Endometrial microvascular endothelial cells (primary cell): ENCODE measurements around the gene CCDC169. TPM values are rescaled to one million over a fixed set of nuclear protein-coding genes. Genes with fewer than 3 reads are reported as not detected.

Experiments
- in situ Hi-C: cut with HindIII; loops from 2 replicates; pipeline ENCODE4 v1.10.0; 2017; ENCODE audit warnings: low sequenced_read_pairs, low pct_unique_long_range_greater_than_20kb; ENCODE audit errors: inconsistent ontology term
- total RNA-seq: library from RNA; depleted of rRNA; stranded (reverse); fragments of >200 nt; gene quantifications from one replicate; pipeline ENCODE4 v1.2.3, GENCODE V29; 2015; ENCODE audit errors: inconsistent ontology term

Gene CCDC169
- total RNA-seq, 1 donor from 2014 or later: 2.9 TPM

DNA sequence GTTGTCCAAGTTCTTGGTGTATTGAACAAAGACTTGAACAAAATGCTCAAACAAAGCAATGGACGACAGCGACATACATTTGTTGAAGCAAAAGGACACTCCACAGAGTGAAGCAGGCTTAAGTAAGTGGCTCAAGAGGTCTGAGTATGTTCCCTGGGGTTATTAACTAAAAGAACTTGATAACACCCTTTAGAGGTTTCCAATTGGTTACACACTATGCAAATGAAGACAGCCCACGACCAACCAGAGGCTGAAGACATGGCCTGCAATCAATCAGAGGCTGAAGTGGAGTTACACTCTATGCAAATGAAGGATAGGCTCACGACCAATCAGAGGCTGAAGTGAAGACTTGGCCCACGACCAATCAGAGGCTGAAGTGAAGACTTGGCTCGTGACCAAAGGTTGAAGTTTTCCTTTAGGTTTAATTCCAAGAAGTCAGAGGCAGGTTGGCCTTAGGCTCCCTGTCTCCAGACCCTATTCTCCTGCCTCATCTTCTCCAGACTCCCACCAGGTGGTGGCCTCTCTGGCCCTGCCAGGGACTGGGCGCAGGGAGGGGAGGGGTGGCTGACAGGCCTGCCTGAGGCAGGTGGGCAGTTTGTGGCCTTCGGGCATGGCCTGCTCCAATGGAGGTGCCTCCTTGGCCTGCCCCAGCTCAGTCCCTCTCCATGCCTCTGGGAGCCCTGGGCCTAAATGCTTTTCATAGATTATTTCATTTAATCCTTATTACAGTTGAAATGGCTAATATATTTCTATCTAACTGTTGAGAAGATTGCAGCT, 38.1 kb downstream of the CCDC169 start:
- in situ Hi-C loops: no loop called here

DNA sequence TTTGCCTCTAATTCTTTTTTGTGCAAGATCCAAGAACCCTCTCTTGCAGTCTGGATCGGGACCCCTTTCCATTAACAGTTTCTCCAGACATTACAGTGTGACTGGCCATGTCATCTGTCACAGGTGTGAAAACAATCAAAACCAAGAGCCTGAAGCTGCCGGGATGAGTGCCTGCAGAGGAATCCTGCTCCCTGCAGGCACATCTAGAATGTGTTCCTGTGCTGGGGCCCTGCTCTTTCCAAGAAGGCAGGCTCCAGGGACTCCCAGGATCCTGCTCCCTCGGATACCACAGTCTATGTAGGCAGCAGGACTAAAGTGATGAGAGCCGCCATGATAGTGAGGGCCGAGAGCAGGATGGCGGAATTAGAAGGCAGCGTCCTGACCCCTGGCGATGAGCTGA, 38.8 kb downstream of the CCDC169 start:
- in situ Hi-C loops: no loop called here

DNA sequence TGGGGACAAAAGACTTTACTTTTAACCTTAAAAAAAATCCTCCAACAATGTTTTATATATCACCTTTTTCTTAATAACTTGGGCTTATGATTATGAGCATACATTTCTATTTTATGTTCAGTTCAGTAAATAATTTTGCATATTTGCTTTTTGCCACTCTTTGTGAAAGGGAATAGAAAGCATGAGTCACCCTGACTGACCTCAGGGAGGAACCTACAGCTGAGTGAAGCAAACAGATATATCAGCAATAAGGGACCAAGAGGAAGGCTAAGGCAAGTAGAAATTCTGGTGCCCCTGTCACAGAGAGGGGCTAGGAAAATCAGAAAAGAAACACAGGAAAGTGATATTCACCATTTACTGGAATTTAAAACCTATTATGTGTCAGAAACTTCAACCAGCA, 46.1 kb downstream of the CCDC169 start:
- in situ Hi-C loops: no loop called here

DNA sequence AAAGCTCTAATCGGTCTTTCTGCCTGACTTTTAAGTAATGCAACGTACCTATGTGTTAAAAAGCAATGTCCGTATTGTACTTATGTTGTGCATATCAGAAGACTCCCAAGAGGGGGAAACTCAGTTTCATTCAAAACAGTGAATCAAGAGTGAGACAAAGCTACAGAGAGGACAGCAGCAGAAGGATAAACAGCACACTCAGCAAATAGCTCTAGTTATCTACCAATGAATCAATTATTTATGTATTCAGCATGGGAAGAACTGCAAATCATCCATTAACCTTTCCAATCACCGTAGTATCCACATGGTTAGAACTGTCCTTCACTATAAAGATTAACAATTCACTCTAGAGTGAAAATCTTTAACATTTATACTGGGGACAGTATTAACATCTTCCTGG, 46.6 kb downstream of the CCDC169 start:
- in situ Hi-C loops: no loop called here

DNA sequence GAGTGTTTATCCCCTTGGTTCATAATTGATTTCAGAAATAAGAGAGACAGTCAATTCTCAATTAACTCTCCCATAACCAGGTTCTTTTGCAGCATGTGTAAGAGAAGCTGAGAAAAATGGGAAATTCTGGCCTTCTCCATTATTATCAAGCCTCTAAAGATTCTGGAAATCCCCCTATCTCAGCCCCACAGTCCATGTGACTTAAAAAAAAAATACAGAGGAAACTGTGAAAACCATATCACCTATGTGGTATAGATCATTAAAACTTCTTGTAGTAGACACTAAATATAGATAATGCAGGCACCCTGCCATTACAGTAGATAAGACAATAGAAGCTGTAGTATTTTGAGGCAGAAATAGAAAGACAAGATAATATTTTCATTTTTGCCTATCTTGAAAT, 48.9 kb downstream of the CCDC169 start:
- in situ Hi-C loops: no loop called here

DNA sequence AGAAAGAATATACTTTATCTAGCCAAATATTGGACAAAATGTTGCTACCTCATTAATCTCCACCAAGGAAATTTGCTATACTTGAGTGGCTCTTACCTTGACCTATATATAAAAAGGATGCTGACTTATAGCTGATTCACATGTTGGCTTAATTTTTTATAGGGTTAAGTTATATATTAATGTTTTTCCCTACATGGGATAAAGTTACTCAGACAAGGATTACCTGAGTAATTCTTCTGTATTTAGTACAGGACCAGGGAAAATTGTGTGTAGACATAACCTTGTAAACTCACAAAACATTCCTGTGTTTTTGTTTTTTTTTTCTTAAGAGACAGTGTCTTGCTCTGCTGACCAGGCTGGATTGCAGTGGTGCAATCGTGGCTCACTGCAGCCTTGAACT, 52.6 kb downstream of the CCDC169 start:
- in situ Hi-C loops: no loop called here

DNA sequence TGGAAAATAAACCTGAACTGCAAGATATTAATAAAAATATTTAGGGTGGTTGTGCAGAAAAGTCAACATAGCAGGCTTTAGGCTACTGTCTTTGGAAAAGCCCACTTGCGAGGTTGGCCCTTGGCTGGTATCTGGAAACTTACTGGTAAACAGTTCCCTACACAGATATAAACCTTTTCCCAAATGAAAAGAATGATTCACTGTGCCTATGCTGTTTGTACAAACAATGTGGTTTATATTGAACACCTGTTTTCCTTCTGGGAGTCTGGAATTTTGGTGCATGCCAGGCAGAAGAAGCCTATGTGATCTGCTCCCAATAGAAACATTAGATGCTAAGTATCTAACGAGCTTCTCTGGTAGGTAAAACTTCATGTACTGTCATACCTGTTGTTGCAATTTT, 53.5 kb downstream of the CCDC169 start:
- in situ Hi-C loops: no loop called here

DNA sequence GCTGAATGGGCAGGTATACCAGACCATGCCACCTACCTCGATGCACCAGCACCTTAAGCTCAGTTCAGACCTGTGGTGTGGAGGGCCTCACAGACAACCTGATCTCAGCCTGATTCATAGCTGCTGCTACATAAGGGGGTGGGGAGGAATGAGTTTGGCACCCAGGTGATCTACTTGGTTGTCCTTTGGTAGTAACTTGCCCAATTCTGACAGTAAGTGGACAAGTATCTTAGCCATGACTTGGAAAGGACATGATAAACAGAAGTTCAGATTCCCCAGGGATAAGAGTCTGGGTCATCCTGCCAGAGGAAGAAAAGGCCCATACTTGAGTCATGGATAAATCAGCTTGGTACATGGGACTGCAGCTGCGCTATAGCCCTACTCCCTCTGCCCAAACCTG, 54.9 kb downstream of the CCDC169 start:
- in situ Hi-C loops: no loop called here

DNA sequence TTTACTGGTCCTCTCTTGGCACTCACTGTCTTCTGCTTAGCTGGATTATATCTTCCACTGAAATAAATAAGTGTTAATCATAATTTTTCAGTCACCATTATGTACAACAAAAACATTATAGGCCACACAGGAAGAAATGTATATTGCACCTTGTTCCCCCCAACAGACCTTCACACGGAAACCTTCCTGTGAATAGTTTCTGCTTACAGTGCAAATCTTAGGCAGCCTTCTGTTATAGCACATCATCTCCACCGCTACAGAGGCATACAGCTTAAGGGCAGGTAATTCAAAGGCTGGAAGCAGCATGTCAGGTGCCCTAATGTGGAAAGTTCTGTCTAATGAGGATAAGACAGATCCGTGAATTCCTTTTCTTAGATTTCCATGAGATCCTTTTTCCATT, 66.4 kb downstream of the CCDC169 start:
- in situ Hi-C loops: no loop called here

DNA sequence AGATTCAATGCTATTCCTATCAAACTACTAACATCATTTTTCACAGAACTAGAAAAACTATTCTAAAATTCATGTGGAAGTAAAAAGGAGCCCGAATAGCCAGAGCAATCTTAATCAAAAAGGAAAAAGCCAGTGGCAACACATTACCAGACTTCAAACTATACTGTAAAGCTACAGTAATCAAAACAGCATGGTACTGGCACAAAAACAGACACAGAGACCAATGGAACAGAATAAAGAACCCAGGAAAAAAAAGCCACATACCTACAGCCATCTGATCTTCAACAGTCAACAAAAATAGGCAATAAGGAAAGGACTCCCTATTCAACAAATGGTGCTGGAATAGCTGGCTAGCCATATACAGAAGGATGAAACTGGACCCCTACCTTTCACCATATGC, 72.9 kb downstream of the CCDC169 start:
- in situ Hi-C loops: no loop called here

DNA sequence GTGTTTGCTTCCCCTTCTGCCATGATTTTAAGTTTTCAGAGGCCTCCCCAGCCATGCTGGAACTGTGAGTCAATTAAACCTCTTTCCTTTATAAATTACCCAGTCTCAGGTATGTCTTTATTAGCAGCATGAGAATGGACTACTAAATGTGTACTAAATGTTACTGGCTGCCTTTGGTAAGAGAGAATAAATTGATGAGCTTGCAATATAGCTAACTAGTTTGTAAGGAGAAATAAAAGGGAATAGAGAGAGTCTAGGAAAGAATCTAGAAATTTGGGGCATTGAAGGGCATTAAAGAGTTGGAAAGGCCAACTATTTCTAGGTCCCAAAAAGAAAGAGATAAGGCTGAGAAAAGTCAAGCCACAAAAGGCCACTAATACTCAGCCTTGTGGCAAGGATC, 77.7 kb downstream of the CCDC169 start:
- in situ Hi-C loops: no loop called here

DNA sequence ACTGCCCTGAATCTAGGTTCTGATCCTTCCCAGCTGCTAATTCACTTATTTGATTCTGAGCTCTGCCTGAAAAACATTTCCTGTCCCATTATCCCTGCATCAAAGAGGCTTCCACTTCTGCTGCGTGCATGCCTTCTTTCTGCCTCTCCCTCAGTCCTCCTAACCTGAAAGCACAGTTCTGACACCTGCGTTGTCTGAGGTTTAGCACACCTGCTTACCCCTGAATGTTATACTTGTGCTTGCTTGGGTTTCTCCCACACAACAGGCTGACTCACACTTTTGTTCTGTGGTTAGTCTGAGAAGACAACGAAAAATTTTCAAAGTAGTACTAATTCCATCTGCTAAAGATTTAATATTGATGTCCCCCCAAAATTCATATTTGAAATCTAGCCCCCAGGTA, 80.2 kb downstream of the CCDC169 start:
- in situ Hi-C loops: no loop called here

DNA sequence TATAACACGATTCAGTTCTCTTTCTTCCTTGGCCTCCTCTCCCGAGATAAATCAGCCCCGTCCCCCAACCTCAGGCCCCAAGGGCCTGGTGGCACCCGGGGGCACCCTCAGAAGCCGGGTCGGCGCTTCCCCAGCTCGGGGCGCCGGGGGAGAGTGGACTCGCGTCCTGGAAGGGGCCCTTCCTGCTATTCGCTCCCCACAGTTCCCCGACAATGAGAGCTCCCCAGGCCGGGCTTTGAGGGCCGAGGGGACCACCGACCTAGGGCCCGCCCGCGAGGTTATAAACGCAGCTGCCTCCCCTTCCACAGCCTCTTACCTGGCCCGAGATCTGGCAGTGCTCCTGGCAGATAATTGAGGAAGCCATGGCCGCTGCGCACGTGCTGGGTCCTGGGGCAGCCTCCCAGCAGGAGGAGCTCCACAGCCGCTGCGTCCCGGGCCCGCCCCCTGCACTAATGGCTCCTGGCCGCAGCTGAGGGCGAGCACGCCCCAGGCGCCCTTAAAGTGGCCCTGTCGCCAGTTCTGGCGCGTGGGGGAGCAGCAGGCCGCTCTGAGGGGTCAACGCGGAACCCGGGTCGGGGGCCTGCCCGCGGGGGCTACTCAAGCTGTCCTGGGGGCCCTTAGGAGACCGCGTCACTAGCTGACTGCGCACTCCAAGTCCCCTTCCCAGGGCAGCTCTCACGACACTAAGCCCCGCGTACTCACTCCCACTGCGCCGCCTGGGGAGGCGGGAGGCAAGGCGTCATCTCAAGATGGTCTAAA, 83.3 kb downstream of the CCDC169 start, which contains the start of gene SOHLH2:
Gene SOHLH2, minus strand, starts transcription at position 394 of the 759 bp plus-strand sequence. Its CDS starts 30 bp downstream, at position 364.
- in situ Hi-C loops: no loop called here

DNA sequence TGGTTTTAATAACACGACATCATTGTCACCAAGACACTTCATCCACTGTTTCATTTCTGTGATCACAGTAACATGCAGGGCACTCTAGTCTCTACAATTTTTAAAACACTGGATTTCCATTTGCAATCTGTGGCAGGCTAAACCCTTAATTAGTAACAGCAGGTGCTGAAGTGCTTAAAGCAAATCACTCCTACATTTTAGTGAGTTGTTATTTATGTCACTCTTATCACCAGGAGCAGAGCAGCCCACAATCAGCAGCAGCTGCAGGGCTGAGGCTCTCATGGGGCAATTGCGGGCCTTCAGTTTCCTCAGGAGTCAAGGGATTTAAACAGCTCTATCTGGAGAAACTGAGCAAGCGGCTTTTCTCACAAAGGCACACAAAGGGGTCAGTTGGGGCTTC, 84.8 kb downstream of the CCDC169 start:
- in situ Hi-C loops: no loop called here

DNA sequence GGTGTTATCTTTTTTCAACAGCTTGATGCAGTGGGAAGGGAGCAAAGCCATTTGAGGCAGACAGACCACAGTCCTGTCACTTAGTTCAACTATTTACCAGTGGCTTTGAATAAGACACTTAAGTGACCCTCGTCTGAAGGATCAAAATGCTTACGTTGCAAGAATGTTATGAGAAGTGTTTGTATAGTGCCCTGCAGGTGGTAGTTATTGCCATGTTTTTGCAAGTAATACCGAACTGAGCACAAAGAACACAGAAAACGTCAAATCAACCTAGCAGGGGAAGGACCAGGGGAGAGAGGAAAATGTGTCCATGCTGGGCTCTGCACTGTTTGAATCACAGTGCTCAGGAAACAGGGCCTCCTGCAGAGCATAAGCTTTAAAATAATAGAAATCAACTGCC, 86.0 kb downstream of the CCDC169 start:
- in situ Hi-C loops: no loop called here

DNA sequence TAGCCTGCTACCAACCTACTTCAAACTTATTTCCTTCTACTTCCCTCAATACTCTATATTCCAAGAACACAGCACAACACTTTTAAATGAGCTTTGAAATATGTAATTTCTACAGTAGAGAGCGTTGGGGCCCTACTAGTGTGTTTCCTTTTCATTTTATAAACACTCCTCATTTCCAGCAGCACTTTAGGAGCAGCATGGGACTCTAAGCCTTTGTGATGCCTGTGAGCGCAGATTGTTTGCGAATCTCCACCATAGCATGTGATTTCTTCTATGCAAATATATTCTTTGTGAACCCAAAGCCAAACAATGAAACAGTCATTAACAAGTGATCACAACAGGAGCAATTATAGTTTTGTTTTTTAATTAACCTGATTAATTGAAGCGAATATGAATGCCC, 86.9 kb downstream of the CCDC169 start:
- in situ Hi-C loops: no loop called here

DNA sequence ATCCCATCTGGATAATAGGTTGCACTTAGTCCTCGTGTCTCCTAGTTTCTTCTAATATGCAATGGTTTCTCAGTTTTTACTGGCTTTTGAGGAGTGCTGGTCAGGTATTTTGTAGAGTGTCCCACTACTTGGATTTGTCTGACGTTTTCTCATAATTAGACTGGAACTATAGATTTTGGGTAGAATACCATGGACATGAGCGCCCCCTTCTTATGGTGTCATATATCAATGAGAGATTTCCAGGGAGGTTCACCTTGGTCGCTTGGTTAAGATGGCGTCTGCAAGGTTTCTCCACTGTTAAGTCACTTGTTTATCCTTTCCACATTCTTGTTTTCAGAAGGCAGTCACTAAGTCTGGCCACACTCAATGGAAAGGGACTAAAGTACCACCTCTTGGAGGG, 89.9 kb downstream of the CCDC169 start:
- in situ Hi-C loops: no loop called here

DNA sequence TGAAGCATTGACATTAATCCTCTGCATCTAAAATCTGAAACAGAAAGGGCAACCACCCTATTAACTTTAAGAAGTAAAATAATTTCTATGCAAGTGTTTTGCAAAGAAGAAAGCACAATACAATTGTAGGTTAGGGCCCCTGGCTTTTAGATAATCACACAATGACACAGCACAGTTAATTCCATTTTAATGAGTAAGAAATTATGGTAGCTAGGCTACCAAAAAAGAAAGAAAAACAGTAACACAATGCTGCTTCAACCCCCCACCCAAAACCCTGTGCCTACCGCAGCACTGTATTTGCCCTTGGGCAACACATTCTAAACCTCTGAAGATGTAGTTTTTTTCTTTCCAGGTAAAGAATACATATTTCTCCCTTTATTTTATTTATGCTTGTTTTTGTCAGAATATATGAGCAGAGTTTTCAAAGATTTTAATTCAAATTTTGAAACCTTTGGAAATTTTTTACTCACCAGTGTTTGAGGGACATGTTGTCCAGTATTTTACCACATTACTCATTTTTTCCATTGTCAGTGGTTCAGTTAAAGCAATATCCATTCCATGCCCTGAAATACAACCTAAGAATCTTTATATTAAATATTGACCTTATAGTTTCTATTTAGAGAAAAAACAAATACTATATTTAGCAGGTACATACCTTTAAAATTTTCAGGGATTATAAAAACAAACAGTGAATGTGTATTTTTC, 104.3 kb downstream of the CCDC169 start:
- in situ Hi-C loops: no loop called here

DNA sequence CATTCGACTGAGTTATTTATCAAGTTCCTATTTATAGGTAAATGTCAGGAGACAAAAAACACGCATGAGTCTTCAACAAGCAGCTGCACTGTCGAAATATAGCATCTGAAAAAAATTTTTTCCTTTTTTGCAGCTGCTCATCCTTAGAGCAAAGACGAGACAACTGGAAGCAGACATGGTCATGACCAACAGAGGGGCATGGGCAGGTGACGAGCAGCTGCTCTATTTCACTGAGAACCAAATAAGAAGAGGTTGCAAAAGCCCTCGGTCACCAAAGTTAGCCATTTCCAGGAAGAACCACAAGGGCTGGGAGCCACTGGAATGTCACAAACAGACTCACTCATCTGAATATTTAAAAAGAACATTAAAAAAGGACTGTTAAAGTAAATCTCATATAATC, 105.4 kb downstream of the CCDC169 start:
- in situ Hi-C loops: no loop called here

DNA sequence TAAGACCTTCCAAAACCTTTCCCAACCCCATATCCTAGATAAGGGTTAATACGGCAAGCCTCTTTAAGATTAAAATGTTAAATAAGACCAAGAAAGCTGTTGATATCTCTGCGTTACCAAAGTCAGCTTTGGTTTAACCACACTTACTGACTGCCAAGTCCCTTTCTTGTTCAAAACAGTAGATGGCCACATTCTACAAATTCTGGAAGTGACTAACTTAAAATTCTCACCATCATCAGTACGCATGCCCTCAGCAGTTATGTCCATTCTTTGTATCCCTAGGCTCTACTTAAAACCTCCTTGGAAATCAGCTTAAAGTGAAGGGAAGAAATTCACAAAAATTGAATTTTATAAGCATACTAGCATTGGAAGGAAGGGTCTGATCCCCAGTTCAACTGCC, 106.8 kb downstream of the CCDC169 start:
- in situ Hi-C loops: no loop called here
